Measurements from ENCODE around the gene MMP3. TPM values are rescaled to one million over a fixed set of nuclear protein-coding genes. Genes with fewer than 3 reads are reported as not detected.

Gene MMP3
- total RNA-seq, 2 experiments from 2014 or later = not detected

DNA sequence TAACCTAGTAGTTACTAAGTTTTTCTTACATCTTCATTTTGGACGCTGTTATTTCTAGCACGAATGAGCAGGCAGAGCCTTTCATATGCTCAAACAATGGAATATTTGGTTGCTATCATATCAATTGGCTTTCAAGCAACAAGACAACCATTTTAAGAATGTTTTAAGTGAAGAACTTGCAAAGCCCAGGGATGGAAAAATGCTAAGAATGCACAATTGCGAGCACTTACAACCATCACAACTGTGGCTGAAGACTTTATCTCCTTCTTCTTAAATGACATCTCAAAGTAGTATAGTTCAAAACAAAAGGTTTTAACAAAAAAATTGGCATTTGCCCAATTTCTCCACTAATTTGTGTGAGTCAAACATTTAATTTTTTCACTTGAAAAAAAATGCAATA lies 37.1 kb downstream of the MMP3 start:
- Histone ChIP-seq H3K27ac (ENCODE audit: low read depth in 1 of 2, low read length in 2 of 2) (no peak overlapping the region), H3K27me3 (ENCODE audit: control insufficient read depth in 1 of 2, insufficient read depth in 2 of 2, low read length in 2 of 2) (no peaks in the 10 kb centered on the region), H3K36me3 (ENCODE audit: insufficient read depth, low read length) (no peaks in the 10 kb centered on the region), H3K4me3 (ENCODE audit: low read length) (no peak overlapping the region), H3K9me3 (ENCODE audit: control insufficient read depth in 1 of 2, insufficient read depth in 1 of 2, low read length in 2 of 2) (peaks cover 0 to 5% of the 10 kb centered on the region in 2 experiments), H3K4me1 (ENCODE audit: insufficient read depth, low read length) (no peaks in the 10 kb centered on the region)
- CTCF ChIA-PET = no interaction called here
- no peaks in the 10 kb centered on the region for H3K9me3 Mint-ChIP-seq
- H3K27ac Mint-ChIP-seq = no peak overlapping the region
- POLR2A ChIA-PET = no interaction called here
- no peak for ATAC-seq (ENCODE audit: poor library complexity)
- TF ChIP-seq, protein P1, sequence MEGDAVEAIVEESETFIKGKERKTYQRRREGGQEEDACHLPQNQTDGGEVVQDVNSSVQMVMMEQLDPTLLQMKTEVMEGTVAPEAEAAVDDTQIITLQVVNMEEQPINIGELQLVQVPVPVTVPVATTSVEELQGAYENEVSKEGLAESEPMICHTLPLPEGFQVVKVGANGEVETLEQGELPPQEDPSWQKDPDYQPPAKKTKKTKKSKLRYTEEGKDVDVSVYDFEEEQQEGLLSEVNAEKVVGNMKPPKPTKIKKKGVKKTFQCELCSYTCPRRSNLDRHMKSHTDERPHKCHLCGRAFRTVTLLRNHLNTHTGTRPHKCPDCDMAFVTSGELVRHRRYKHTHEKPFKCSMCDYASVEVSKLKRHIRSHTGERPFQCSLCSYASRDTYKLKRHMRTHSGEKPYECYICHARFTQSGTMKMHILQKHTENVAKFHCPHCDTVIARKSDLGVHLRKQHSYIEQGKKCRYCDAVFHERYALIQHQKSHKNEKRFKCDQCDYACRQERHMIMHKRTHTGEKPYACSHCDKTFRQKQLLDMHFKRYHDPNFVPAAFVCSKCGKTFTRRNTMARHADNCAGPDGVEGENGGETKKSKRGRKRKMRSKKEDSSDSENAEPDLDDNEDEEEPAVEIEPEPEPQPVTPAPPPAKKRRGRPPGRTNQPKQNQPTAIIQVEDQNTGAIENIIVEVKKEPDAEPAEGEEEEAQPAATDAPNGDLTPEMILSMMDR (IDR thresholded peaks at IDR 0.05) = no peak
- intact Hi-C loops (cut with DNase I, micrococcal nuclease) = no loop called here
- no peak overlapping the region for H3K4me3 Mint-ChIP-seq
- no peak for DNase-seq
- no peaks in the 10 kb centered on the region for H3K36me3 Mint-ChIP-seq (ENCODE audit: low read depth)
- H3K27me3 Mint-ChIP-seq = peaks cover 26% of the 10 kb centered on the region
- no peaks in the 10 kb centered on the region for H3K4me1 Mint-ChIP-seq (ENCODE audit: low read depth)

DNA sequence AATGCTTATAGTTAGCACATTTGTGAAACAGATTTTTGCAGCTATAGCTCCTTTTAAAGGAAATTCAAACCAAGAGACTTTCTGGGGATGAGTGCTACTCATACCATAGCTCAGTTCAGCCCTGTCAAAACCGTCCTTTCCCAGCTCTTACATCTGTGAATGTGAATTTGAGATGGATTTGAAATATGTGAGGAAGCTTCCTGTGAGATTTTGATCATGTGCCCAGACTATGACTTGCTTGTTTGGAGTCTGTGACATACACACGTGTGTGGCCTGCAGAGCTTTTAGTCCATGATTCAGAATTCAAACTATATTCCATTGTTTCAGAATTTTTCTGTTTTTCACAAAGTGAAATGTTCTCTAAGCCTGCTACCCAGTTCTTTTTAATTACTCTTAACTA lies 41.1 kb downstream of the MMP3 start:
- CTCF ChIA-PET = no interaction called here

DNA sequence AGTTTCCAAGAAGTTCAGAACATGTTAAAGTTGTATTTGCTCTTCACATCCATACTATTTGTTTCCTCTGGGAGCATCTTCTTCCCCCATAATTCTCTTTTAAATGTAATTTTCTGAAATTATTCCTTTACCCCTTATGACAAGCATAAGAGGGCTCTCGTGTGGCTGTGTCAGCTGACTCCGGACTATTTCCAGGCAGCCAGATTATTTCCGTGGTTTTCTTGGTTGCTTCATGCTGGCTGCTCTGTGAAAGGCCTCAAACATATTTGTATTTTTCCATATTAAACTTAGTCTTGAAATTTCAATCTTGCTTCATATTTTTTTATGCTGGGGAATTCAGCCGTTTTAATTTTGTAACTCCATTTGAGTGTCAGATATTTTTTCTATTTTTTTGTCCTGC lies 42.6 kb downstream of the MMP3 start:
- intact Hi-C loops (cut with DNase I, micrococcal nuclease) = no loop called here
- peaks cover 0 to 3% of the 10 kb centered on the region in 2 experiments for H3K9me3 ChIP-seq (ENCODE audit: control insufficient read depth in 1 of 2, insufficient read depth in 1 of 2, low read length in 2 of 2)
- Mint-ChIP-seq H3K4me3 (no peak overlapping the region), H3K36me3 (ENCODE audit: low read depth) (no peaks in the 10 kb centered on the region), H3K27me3 (peaks cover 30% of the 10 kb centered on the region), H3K27ac (no peak overlapping the region), H3K9me3 (no peaks in the 10 kb centered on the region), H3K4me1 (ENCODE audit: low read depth) (no peaks in the 10 kb centered on the region)
- no peak overlapping the region for H3K4me3 ChIP-seq (ENCODE audit: low read length)
- ChIA-PET CTCF (no interaction called here), POLR2A (no interaction called here)
- H3K4me1 ChIP-seq (ENCODE audit: insufficient read depth, low read length) = no peaks in the 10 kb centered on the region
- TF ChIP-seq, protein P1 (IDR thresholded peaks at IDR 0.05) = no peak
- H3K27ac ChIP-seq (ENCODE audit: low read depth in 1 of 2, low read length in 2 of 2) = no peak overlapping the region
- ATAC-seq (ENCODE audit: poor library complexity) (no peak), DNase-seq (no peak)
- H3K36me3 ChIP-seq (ENCODE audit: insufficient read depth, low read length) = no peaks in the 10 kb centered on the region
- no peaks in the 10 kb centered on the region for H3K27me3 ChIP-seq (ENCODE audit: control insufficient read depth in 1 of 2, insufficient read depth in 2 of 2, low read length in 2 of 2)

More for the DNA sequence above, 41.1 kb downstream of the MMP3 start:
- Histone ChIP-seq H3K4me1 (ENCODE audit: insufficient read depth, low read length) (no peaks in the 10 kb centered on the region), H3K4me3 (ENCODE audit: low read length) (no peak overlapping the region), H3K9me3 (ENCODE audit: control insufficient read depth in 1 of 2, insufficient read depth in 1 of 2, low read length in 2 of 2) (peaks cover 0 to 3% of the 10 kb centered on the region in 2 experiments), H3K36me3 (ENCODE audit: insufficient read depth, low read length) (no peaks in the 10 kb centered on the region), H3K27me3 (ENCODE audit: control insufficient read depth in 1 of 2, insufficient read depth in 2 of 2, low read length in 2 of 2) (no peaks in the 10 kb centered on the region), H3K27ac (ENCODE audit: low read depth in 1 of 2, low read length in 2 of 2) (no peak overlapping the region)
- intact Hi-C loops (cut with DNase I, micrococcal nuclease) = no loop called here
- H3K27ac Mint-ChIP-seq = no peak overlapping the region
- ATAC-seq (ENCODE audit: poor library complexity) = no peak
- DNase-seq = no peak
- no peak overlapping the region for H3K4me3 Mint-ChIP-seq
- H3K4me1 Mint-ChIP-seq (ENCODE audit: low read depth) = no peaks in the 10 kb centered on the region
- TF ChIP-seq, protein P1 (IDR thresholded peaks at IDR 0.05) = no peak
- H3K27me3 Mint-ChIP-seq = peaks cover 30% of the 10 kb centered on the region
- POLR2A ChIA-PET = no interaction called here
- no peaks in the 10 kb centered on the region for H3K9me3 Mint-ChIP-seq
- no peaks in the 10 kb centered on the region for H3K36me3 Mint-ChIP-seq (ENCODE audit: low read depth)

Data from CD4-positive, alpha-beta T cell (primary cell).